K562 (cell line): ENCODE measurements around the gene KCNIP2. TPM values are rescaled to one million over a fixed set of nuclear protein-coding genes. Genes with fewer than 3 reads are reported as not detected.

Source experiments
- ATAC-seq: fragments of 200-7000 bp; cut with Tn5 transposase; 3 replicates; pipeline ENCODE4 v1.9.1; 2020; ENCODE audit warnings: moderate library complexity
- BruUV-seq: library from RNA; stranded (reverse); fragments of 400-500 nt; replicated peaks from 2 replicates; lab custom pipeline; 2021; lab: Mats Ljungman, UMichigan
- CTCF ChIA-PET: fragments of 300-600 bp; formaldehyde crosslinking; extraction: SDS; loops from one replicate; lab custom pipeline; 2021; ENCODE audit warnings: low intra/inter-chr PET ratio; lab: Yijun Ruan, JAX
- POLR2A ChIA-PET: fragments of 300-600, 350-650 bp; sonication (Branson Sonifier 250); formaldehyde crosslinking; extraction: SDS; loops from one replicate; lab custom pipeline; 2021; ENCODE audit warnings: antibody characterized with exemption, inconsistent platforms; lab: Yijun Ruan, JAX
- DNase-seq, 4 experiments: peaks; one replicate each; pipeline versions ENCODE4 v3.0.0 to v3.0.0-alpha.2; 2011 to 2018; ENCODE audit warnings: low spot score in 3 of 4, mixed read lengths in 3 of 4; ENCODE audit errors: extremely low read depth in 1 of 4
- FAIRE-seq: peaks from 2 replicates; lab custom pipeline; 2011; peaks lifted over from hg19 to GRCh38; lab: Jason Lieb, UNC
- H2AFZ ChIP-seq: 2 replicates; pipeline ENCODE4 v1.6.0; 2011; ENCODE audit warnings: low read depth, low read length, control low read depth, inconsistent platforms
- H3K27ac ChIP-seq: fragments of 200-600 bp; 3 replicates; pipeline ENCODE4 v1.8.0; 2011; ENCODE audit warnings: low read depth, mild to moderate bottlenecking, control low read depth, inconsistent platforms, low read length, moderate library complexity, mixed read lengths; ENCODE audit errors: extremely low read depth
- H3K27me3 ChIP-seq, 2 experiments: fragments of 300-600 bp in 1 of 2; 2 replicates in 1 of 2; 3 replicates in 1 of 2; pipeline versions ENCODE4 v1.6.0 to v1.8.0; 2011; ENCODE audit warnings: inconsistent platforms in 2 of 2, low read length in 2 of 2, mild to moderate bottlenecking in 1 of 2, mixed read lengths in 1 of 2, moderate library complexity in 1 of 2; ENCODE audit not compliant: control insufficient read depth in 2 of 2, insufficient read depth in 2 of 2
- H3K36me3 ChIP-seq: fragments of 300-600 bp; 3 replicates; pipeline ENCODE4 v1.8.0; 2011; ENCODE audit warnings: mild to moderate bottlenecking, low read length, inconsistent platforms; ENCODE audit not compliant: control insufficient read depth, insufficient read depth
- H3K4me1 ChIP-seq, 2 experiments: fragments of 200-600 bp in 1 of 2; replicated peaks in 1 of 2; 2 replicates in 1 of 2; 3 replicates in 1 of 2; pipeline versions ENCODE4 v1.5.1 to v1.8.0; 2011; ENCODE audit warnings: inconsistent platforms in 2 of 2, low read length in 2 of 2, mild to moderate bottlenecking in 1 of 2, mixed read lengths in 1 of 2, moderate library complexity in 1 of 2; ENCODE audit not compliant: control insufficient read depth in 2 of 2, insufficient read depth in 2 of 2
- H3K4me2 ChIP-seq: 2 replicates; pipeline ENCODE4 v1.6.1; 2011; ENCODE audit warnings: low read length, control low read depth, inconsistent platforms, mixed read lengths; ENCODE audit not compliant: insufficient read depth
- H3K4me3 ChIP-seq: fragments of 200-600 bp; sonication (generic), shearing (Covaris generic); 2 replicates; pipeline ENCODE4 v1.5.1; 2016; ENCODE audit warnings: control low read depth, inconsistent platforms
- H3K79me2 ChIP-seq: fragments of 200-600 bp; 3 replicates; pipeline ENCODE4 v1.8.0; 2011; ENCODE audit warnings: low read length, inconsistent platforms; ENCODE audit not compliant: control insufficient read depth, insufficient read depth
- H3K9ac ChIP-seq, 2 experiments: 2 replicates each; pipeline versions ENCODE4 v1.6.0 to v1.6.1; 2011; ENCODE audit warnings: low read depth in 2 of 2, low read length in 2 of 2, control low read depth in 1 of 2, inconsistent platforms in 1 of 2, mild to moderate bottlenecking in 1 of 2, mixed read lengths in 1 of 2; ENCODE audit not compliant: insufficient read depth in 1 of 2
- H3K9me1 ChIP-seq: one replicate; pipeline ENCODE4 v1.6.0; 2011; ENCODE audit warnings: inconsistent platforms, mild to moderate bottlenecking, low read length, moderate library complexity; ENCODE audit not compliant: control insufficient read depth, insufficient read depth
- H3K9me3 ChIP-seq: replicated peaks from 2 replicates; pipeline ENCODE4 v1.5.1; 2011; ENCODE audit warnings: low read depth, low read length, inconsistent platforms; ENCODE audit not compliant: control insufficient read depth, insufficient read depth
- H4K20me1 ChIP-seq: replicated peaks from 2 replicates; pipeline ENCODE4 v1.6.1; 2011; ENCODE audit warnings: low read length, inconsistent platforms, mixed read lengths; ENCODE audit not compliant: control insufficient read depth, insufficient read depth
- ATF6 ChIP-seq: sonication (generic); formaldehyde crosslinking; IDR thresholded peaks from 2 replicates; pipeline ENCODE4 v1.4.0; 2020; ENCODE audit warnings: mild to moderate bottlenecking, missing genetic modification reagents
- ATF7 ChIP-seq: fragments of 450-650 bp; IDR thresholded peaks from 2 replicates; pipeline ENCODE4 v1.7.1; 2014; ENCODE audit warnings: mild to moderate bottlenecking, moderate library complexity
- HDAC1 ChIP-seq, 2 experiments: fragments of 450-650 bp; IDR thresholded peaks; 2 replicates each; pipeline ENCODE4 v1.6.1; 2016 to 2017; ENCODE audit warnings: inconsistent platforms in 1 of 2, mild to moderate bottlenecking in 1 of 2, moderate library complexity in 1 of 2
- MAFF ChIP-seq: IDR thresholded peaks from 2 replicates; pipeline ENCODE4 v1.6.1; 2012; ENCODE audit warnings: low read length, improper control_type of control experiment
- MEF2A ChIP-seq: IDR thresholded peaks from 2 replicates; pipeline ENCODE4 v1.6.1; 2011; ENCODE audit warnings: low read depth, mild to moderate bottlenecking, low read length, moderate library complexity; ENCODE audit not compliant: control insufficient read depth
- RBM14 ChIP-seq: fragments of 200-400 bp; formaldehyde crosslinking; IDR thresholded peaks from 2 replicates; pipeline ENCODE4 v1.6.1; 2018; ENCODE audit warnings: low read depth, mild to moderate bottlenecking, low read length, moderate library complexity, borderline replicate concordance; ENCODE audit not compliant: insufficient read depth
- SIN3B ChIP-seq: fragments of 450-650 bp; IDR thresholded peaks from 2 replicates; pipeline ENCODE4 v1.6.1; 2017; ENCODE audit warnings: low read depth, mild to moderate bottlenecking, moderate library complexity
- SRSF3 ChIP-seq: fragments of 200-400 bp; formaldehyde crosslinking; IDR thresholded peaks from 2 replicates; pipeline ENCODE4 v1.6.1; 2016; ENCODE audit warnings: mild to moderate bottlenecking, low read length, moderate library complexity; ENCODE audit not compliant: insufficient read depth
- ZBTB34 ChIP-seq: fragments of 250-450 bp; sonication (Bioruptor Pico); IDR thresholded peaks from 2 replicates; pipeline ENCODE4 v1.8.0; 2021; ENCODE audit warnings: mild to moderate bottlenecking, moderate library complexity
- ZNF175 ChIP-seq: fragments of 200-800 bp; sonication (Bioruptor generic); IDR thresholded peaks from 2 replicates; pipeline ENCODE4 v1.6.1; 2016; ENCODE audit warnings: low read depth, mild to moderate bottlenecking, missing genetic modification characterization, missing compliant biosample characterization
- ZNF408 ChIP-seq: fragments of 250-450 bp; sonication (Bioruptor Pico); IDR thresholded peaks from 2 replicates; pipeline ENCODE4 v1.4.0; 2020; ENCODE audit warnings: low read depth, mild to moderate bottlenecking, moderate library complexity
- ZNF445 ChIP-seq: fragments of 250-450 bp; sonication (Bioruptor Pico); IDR thresholded peaks from 2 replicates; pipeline ENCODE4 v1.4.0; 2020; ENCODE audit warnings: low read depth, mild to moderate bottlenecking, moderate library complexity
- ZNF695 ChIP-seq: fragments of 450-650 bp; formaldehyde crosslinking; IDR thresholded peaks from 2 replicates; pipeline ENCODE4 v1.4.0; 2020; ENCODE audit warnings: mild to moderate bottlenecking, moderate library complexity
- WGBS: fragments of 100-300 bp; shearing (Covaris generic); methylation state at CpG from one replicate; pipeline ENCODE4 v1.1.6; 2016; ENCODE audit warnings: low coverage, mixed read lengths; ENCODE audit not compliant: insufficient coverage; ENCODE audit errors: missing lambda C conversion rate; 5-methylcytosine and 5-hydroxymethylcytosine counted together
- in situ Hi-C: fragments of 300-500 bp; cut with MboI; formaldehyde crosslinking; loops from 4 replicates; pipeline ENCODE4 v1.15.0; 2018; ENCODE audit warnings: inconsistent platforms, mixed read lengths
- intact Hi-C: fragments of 100-400 bp; cut with micrococcal nuclease; formaldehyde crosslinking; loops from 2 replicates; pipeline ENCODE4 v1.14.2; 2022
- polyA plus RNA-seq, 8 experiments: library from polyadenylated mRNA; depleted of rRNA in 4 of 8; stranded (reverse) in 5 of 8; unstranded in 3 of 8; fragments of >200 nt; fragmentation: Nextera tagmentation in 2 of 8; fragmentation: Illumina TruSeq in 1 of 8; extraction: Ambion mirVana in 2 of 8; extraction: Trizol in 1 of 8; gene quantifications; 2 replicates each; pipeline versions ENCODE4 v1.2.1 to v1.2.3, GENCODE V29; 2011 to 2014; ENCODE audit warnings: inconsistent platforms in 1 of 8, missing spikeins in 1 of 8
- total RNA-seq, 7 experiments: library from RNA; depleted of rRNA in 6 of 7; stranded (reverse); fragments of >200 nt in 6 of 7; fragmentation: Illumina TruSeq in 2 of 7; extraction: Trizol in 2 of 7; gene quantifications; 2 replicates each; pipeline versions ENCODE4 v1.2.1 to v1.2.3, GENCODE V29; 2011 to 2021; ENCODE audit warnings: low replicate concordance in 1 of 7
- TF ChIP-seq, protein P1 (sequence below): fragments of 450-650 bp; conservative IDR thresholded peaks from 2 replicates; pipeline ENCODE4 v1.6.1; 2016; ENCODE audit warnings: missing genetic modification characterization, low read depth, mild to moderate bottlenecking, missing compliant biosample characterization, moderate library complexity
- TF ChIP-seq, protein P2 (sequence below): fragments of 450-650 bp; IDR thresholded peaks from 2 replicates; pipeline ENCODE4 v1.7.1; 2018; ENCODE audit warnings: mild to moderate bottlenecking, low read depth; ENCODE audit not compliant: partially characterized antibody

KCNIP2 gene
- total and polyA plus RNA-seq, 9 of the 15 experiments (the other 6 are each of a cell fraction or from before 2014, with no cell fraction given) = 2.5 to 7.6 (median 4.1) TPM

- H3K9ac ChIP-seq = no peak overlapping the region
- no peaks in the 10 kb centered on the region for H3K9me3 ChIP-seq
- DNase-seq (no peak), FAIRE-seq (no peak), ATAC-seq (no peak)
- no peaks in the 10 kb centered on the region for H3K9me1 ChIP-seq
- H3K27ac ChIP-seq = no peak overlapping the region
- H3K4me3 ChIP-seq = no peak overlapping the region
- H3K4me2 ChIP-seq = no peak overlapping the region
- CTCF ChIA-PET = no interaction called here
- BruUV-seq = no TSS peak
- H3K27me3 ChIP-seq = no peaks in the 10 kb centered on the region
- H3K4me1 ChIP-seq = no peaks in the 10 kb centered on the region
- POLR2A ChIA-PET = no interaction called here
- H4K20me1 ChIP-seq = no peaks in the 10 kb centered on the region
- intact Hi-C loops (no loop called here), in situ Hi-C loops (no loop called here)
- H3K79me2 ChIP-seq = no peaks in the 10 kb centered on the region
- H2AFZ ChIP-seq = no peak overlapping the region
- WGBS = no CpG with 5 or more reads among the region's 2 CpGs
- no peaks in the 10 kb centered on the region for H3K36me3 ChIP-seq
- no peak for TF ChIP-seq MEF2A
- TF ChIP-seq, protein P1, sequence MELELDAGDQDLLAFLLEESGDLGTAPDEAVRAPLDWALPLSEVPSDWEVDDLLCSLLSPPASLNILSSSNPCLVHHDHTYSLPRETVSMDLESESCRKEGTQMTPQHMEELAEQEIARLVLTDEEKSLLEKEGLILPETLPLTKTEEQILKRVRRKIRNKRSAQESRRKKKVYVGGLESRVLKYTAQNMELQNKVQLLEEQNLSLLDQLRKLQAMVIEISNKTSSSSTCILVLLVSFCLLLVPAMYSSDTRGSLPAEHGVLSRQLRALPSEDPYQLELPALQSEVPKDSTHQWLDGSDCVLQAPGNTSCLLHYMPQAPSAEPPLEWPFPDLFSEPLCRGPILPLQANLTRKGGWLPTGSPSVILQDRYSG = no peak
- TF ChIP-seq MAFF = no peak
- no peak for TF ChIP-seq ZNF445
- TF ChIP-seq ZNF175 (CRISPR knock-in tag) = no peak
- TF ChIP-seq RBM14 = no peak
- TF ChIP-seq ATF7 = no peak
- no peak for TF ChIP-seq SIN3B
- no peak for TF ChIP-seq ZNF408 (CRISPR knock-in tag)
- TF ChIP-seq HDAC1 (IDR thresholded peaks at IDR 0.05) = no peak
- TF ChIP-seq, protein P2, sequence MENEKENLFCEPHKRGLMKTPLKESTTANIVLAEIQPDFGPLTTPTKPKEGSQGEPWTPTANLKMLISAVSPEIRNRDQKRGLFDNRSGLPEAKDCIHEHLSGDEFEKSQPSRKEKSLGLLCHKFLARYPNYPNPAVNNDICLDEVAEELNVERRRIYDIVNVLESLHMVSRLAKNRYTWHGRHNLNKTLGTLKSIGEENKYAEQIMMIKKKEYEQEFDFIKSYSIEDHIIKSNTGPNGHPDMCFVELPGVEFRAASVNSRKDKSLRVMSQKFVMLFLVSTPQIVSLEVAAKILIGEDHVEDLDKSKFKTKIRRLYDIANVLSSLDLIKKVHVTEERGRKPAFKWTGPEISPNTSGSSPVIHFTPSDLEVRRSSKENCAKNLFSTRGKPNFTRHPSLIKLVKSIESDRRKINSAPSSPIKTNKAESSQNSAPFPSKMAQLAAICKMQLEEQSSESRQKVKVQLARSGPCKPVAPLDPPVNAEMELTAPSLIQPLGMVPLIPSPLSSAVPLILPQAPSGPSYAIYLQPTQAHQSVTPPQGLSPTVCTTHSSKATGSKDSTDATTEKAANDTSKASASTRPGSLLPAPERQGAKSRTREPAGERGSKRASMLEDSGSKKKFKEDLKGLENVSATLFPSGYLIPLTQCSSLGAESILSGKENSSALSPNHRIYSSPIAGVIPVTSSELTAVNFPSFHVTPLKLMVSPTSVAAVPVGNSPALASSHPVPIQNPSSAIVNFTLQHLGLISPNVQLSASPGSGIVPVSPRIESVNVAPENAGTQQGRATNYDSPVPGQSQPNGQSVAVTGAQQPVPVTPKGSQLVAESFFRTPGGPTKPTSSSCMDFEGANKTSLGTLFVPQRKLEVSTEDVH = no peak
- TF ChIP-seq ZBTB34 (CRISPR knock-in tag) = no peak
- no peak for TF ChIP-seq SRSF3
- no peak for TF ChIP-seq ATF6 (CRISPR knock-in tag)
- no peak for TF ChIP-seq ZNF695 (CRISPR knock-in tag)
Measured at GRCh38 chr10:101888251-101888949, 44.8 kb upstream of the KCNIP2 start.
